NB4 (cell line): ENCODE measurements around the gene TIRAP.
"Not testable (repeated sequence)": the region's sequence is repeated elsewhere in the genome, so short reads cannot be mapped to it uniquely, and the experiment has no call there.

Experiments used
- DNase-seq: peaks from one replicate; pipeline ENCODE4 v3.0.0; 2010; ENCODE audit warnings: low read depth
- H3K4me3 ChIP-seq: one replicate; pipeline ENCODE4 v1.5.1; 2011; ENCODE audit warnings: mild to moderate bottlenecking, low read depth, low read length, moderate library complexity
- CTCF ChIP-seq: IDR thresholded peaks from one replicate; pipeline ENCODE4 v1.5.1; 2012; ENCODE audit warnings: low read depth, low read length
- MYC ChIP-seq: IDR thresholded peaks from 2 replicates; pipeline ENCODE4 v1.6.1; 2011; ENCODE audit warnings: low read depth, low read length
- POLR2A ChIP-seq: IDR thresholded peaks from 2 replicates; pipeline ENCODE4 v1.6.1; 2011; ENCODE audit warnings: mild to moderate bottlenecking; ENCODE audit not compliant: insufficient read length; ENCODE audit errors: extremely low read depth
- TF ChIP-seq, protein P1 (sequence below): IDR thresholded peaks from 2 replicates; pipeline ENCODE4 v1.6.1; 2011; ENCODE audit warnings: low read depth, low read length

Gene TIRAP

DNA sequence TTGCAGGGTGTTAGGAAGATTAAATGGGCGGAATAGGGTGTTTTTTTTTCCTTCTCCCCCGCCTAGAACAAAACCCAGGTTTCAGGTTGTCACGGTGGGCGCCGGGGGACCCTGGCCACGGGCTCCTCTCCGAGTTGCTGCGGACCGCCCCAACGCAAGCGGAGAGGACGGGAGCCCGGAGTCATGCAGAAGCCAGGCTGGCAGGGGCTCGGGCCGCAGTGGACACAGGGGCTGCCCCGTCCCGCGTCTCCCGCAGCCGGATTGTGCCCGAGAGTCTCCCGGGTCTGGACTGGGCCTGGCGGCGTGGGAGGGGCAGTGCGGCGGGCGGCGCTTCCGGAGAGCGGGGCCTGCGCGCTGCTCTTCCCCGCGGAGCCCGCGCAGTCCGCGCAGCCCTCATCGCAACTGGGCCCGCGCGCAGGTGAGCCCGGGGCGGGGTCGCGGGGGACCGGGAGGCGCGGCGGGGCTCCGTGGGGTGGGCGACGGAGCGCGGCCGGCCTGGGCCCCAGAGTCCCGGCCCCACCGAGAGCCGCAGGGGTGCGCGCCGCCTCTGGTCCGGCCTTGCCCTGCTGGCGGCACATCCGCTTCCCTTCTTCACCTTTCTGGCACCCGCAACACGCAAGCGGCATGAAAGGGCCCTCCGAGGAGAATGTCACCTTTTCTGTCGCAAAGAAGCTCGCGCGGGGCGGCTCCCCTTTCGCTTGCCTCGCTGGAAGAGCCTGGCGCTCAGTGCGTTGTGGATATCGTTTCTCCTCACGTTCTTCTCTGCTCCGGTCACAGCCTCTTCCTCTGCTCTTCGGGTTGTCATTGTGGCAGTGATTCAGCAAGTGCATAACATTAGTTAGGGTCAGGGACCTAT, at the start of gene TIRAP:
Gene TIRAP (plus strand): TSS at position 358 of the 856 bp plus-strand sequence. CDS start 7,802 bp downstream, outside the sequence.
- H3K4me3 ChIP-seq, result peak within 1 kb of the TSS; percentile 67
- DNase-seq, result peak; percentile 72
- TF ChIP-seq CTCF (no peak), POLR2A (peak; percentile 23)

DNA sequence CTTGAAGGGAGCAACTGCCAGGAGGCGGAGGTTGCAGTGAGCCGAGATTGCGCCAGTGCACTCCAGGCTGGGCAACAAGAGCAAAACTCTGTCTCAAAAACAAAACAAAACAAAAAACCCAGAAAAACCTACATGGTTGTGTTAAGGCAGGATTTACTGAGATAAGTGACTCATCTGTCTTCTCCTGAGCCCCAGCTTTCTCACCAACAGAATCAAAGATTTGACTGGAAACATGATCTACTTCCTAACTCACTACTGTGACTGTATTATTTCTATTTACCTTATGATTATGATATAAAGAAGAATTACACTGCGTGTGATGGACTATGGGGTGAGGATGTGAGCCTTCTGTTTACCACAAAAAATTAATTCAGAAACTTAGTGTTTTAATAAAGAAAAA, 49.5 kb upstream of the TIRAP start:
- DNase-seq, result no peak
- TF ChIP-seq MYC, result no peak
- no peak overlapping the region for H3K4me3 ChIP-seq

DNA sequence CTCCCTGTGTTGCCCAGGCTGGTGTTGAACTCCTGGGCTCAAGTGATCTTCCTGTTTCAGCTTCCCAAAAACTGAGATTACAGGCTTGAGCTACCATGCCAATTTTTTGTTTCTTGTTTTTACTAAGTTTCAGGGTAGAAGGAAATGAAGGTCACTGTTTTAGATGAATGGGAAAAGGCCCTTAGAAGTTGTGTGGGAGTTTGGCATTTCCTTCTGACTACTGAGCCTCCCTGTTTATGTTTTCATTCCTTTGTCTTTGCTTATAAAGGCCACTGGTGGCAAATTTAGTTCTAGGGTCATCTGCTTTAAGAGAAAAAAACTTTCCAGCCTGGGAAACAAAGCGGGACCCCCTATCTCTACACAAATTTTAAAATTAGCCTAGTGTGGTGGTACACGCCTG, 36.3 kb upstream of the TIRAP start:
- no peak overlapping the region for H3K4me3 ChIP-seq
- DNase-seq, result no peak
- TF ChIP-seq, protein P1, sequence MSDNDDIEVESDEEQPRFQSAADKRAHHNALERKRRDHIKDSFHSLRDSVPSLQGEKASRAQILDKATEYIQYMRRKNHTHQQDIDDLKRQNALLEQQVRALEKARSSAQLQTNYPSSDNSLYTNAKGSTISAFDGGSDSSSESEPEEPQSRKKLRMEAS, result no peak
- no peak for TF ChIP-seq POLR2A
- no peak for TF ChIP-seq CTCF
- no peak for TF ChIP-seq MYC

DNA sequence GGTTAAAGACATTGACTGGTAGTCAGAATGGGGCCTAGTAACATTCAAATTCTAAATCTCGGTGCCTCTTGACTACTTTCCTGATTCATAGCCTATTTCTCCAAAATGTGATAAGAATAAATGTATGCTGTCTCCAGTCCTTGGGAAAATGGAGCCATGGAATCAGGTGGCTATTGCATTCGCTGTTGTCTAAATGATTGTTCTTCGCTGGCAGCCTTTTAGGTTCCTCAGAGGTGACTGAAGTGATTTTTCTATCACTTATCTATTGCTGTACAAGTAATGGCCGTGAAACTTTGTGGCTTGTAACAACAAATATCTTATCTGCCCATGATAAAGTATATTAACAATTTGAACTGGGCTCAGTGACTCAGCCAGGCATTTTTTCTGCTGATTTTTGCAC, 29.6 kb upstream of the TIRAP start:
- no peak for TF ChIP-seq CTCF
- no peak for TF ChIP-seq POLR2A
- TF ChIP-seq, protein P1, result no peak
- TF ChIP-seq MYC, result no peak

DNA sequence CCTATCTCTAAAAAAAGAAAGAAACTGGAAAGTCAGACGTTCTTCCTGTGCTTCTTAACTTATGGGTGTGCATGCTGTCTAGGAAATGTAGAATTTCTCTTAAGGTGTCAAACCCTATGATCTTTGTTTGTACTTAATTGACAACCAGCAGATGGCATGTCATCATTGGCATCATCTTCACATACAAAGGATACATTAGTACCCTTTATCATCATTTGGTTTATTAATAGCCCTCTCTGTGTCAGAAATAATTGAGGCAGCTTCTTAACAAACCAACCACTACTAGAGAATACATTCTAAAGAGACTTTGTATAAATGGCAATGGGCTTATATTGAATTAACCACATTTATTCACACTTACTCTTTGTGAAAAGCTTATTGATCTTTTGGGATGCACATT, 28.1 kb upstream of the TIRAP start:
- TF ChIP-seq MYC (no peak), POLR2A (no peak), CTCF (no peak)
- TF ChIP-seq, protein P1, result no peak

More for the DNA sequence above, 29.6 kb upstream of the TIRAP start:
- DNase-seq, result no peak
- no peak overlapping the region for H3K4me3 ChIP-seq

GRCh38 chr11:126255507-126255906, 27.4 kb upstream of the TIRAP start:
- not testable (repeated sequence) for DNase-seq, H3K4me3 ChIP-seq

More for the DNA sequence above, 28.1 kb upstream of the TIRAP start:
- H3K4me3 ChIP-seq, result no peak overlapping the region
- DNase-seq, result no peak

- no peak for DNase-seq
- TF ChIP-seq, protein P1, result no peak
- no peak for TF ChIP-seq CTCF
- no peak for TF ChIP-seq MYC
- TF ChIP-seq POLR2A, result no peak
- H3K4me3 ChIP-seq, result no peak overlapping the region
These were observed 26.7 kb upstream of the TIRAP start for GRCh38 chr11:126256216-126256615.
